HepG2 (cell line): Measurements from ENCODE around the gene ABHD3. TPM values are rescaled to one million over a fixed set of nuclear protein-coding genes. Genes with fewer than 3 reads are reported as not detected.

Source experiments
- ATAC-seq: fragments of 200-7000 bp; cut with Tn5 transposase; 3 replicates; pipeline ENCODE4 v1.9.1; 2020; ENCODE audit warnings: mild to moderate bottlenecking, moderate library complexity
- BruUV-seq: library from RNA; stranded (reverse); fragments of 400-500 nt; replicated peaks from 2 replicates; lab custom pipeline; 2021; lab: Mats Ljungman, UMichigan
- CTCF ChIA-PET: fragments of 300-600 bp; formaldehyde crosslinking; extraction: SDS; loops from one replicate; lab custom pipeline; 2021; ENCODE audit warnings: low total read pairs, inconsistent platforms, low intra/inter-chr PET ratio; lab: Yijun Ruan, JAX
- POLR2A ChIA-PET: fragments of 350-600 bp; sonication (Branson Sonifier 250); formaldehyde crosslinking; loops from one replicate; lab custom pipeline; 2020; ENCODE audit warnings: antibody characterized with exemption, inconsistent platforms; lab: Yijun Ruan, JAX
- DNase-seq: peaks from one replicate; pipeline ENCODE4 v3.0.0-alpha.2; 2015; ENCODE audit warnings: low spot score
- FAIRE-seq: peaks from 3 replicates; lab custom pipeline; 2011; peaks lifted over from hg19 to GRCh38; lab: Jason Lieb, UNC
- H2AFZ ChIP-seq: one replicate; pipeline ENCODE4 v1.6.1; 2011; ENCODE audit warnings: low read length, inconsistent platforms
- H3K27ac ChIP-seq: fragments of 300-600 bp; 3 replicates; pipeline ENCODE4 v1.8.0; 2011; ENCODE audit warnings: mixed run types, mild to moderate bottlenecking, mixed read lengths, low read length, inconsistent platforms; ENCODE audit not compliant: insufficient read depth; ENCODE audit errors: extremely low read length
- H3K27me3 ChIP-seq, 2 experiments: fragments of 200-600 bp in 1 of 2; 2 replicates in 1 of 2; 3 replicates in 1 of 2; pipeline versions ENCODE4 v1.6.0 to v1.8.0; 2011; ENCODE audit warnings: low read length in 2 of 2, mild to moderate bottlenecking in 2 of 2, moderate library complexity in 2 of 2, inconsistent platforms in 1 of 2; ENCODE audit not compliant: insufficient read depth in 2 of 2, control insufficient read depth in 1 of 2
- H3K36me3 ChIP-seq, 2 experiments: fragments of 200-600 bp in 1 of 2; replicated peaks in 1 of 2; 2 replicates in 1 of 2; 3 replicates in 1 of 2; pipeline versions ENCODE4 v1.5.1 to v1.8.0; 2011; ENCODE audit warnings: low read length in 2 of 2, inconsistent platforms in 1 of 2; ENCODE audit not compliant: insufficient read depth in 2 of 2, control insufficient read depth in 1 of 2
- H3K4me1 ChIP-seq: 2 replicates; pipeline ENCODE4 v1.5.1; 2012; ENCODE audit warnings: low read length, inconsistent platforms; ENCODE audit not compliant: insufficient read depth
- H3K4me2 ChIP-seq: 2 replicates; pipeline ENCODE4 v1.6.0; 2011; ENCODE audit warnings: low read depth, low read length, inconsistent platforms
- H3K4me3 ChIP-seq, 3 experiments: fragments of 200-600 bp in 1 of 3; sonication (generic), shearing (Covaris generic) in 1 of 3; replicated peaks in 1 of 3; 2 replicates each; pipeline ENCODE4 v1.5.1; 2011 to 2016; ENCODE audit warnings: low read length in 3 of 3, inconsistent platforms in 2 of 3, low read depth in 2 of 3, mild to moderate bottlenecking in 2 of 3, control low read depth in 1 of 3, mixed read lengths in 1 of 3; ENCODE audit not compliant: insufficient read depth in 1 of 3
- H3K79me2 ChIP-seq: one replicate; pipeline ENCODE4 v1.6.1; 2011; ENCODE audit warnings: low read length, inconsistent platforms; ENCODE audit not compliant: insufficient read depth
- H3K9ac ChIP-seq: 2 replicates; pipeline ENCODE4 v1.6.0; 2011; ENCODE audit warnings: mild to moderate bottlenecking, low read depth, low read length, inconsistent platforms; ENCODE audit not compliant: insufficient read depth
- H3K9me3 ChIP-seq: 2 replicates; pipeline ENCODE4 v1.5.1; 2012; ENCODE audit warnings: mild to moderate bottlenecking, low read length
- H4K20me1 ChIP-seq: 2 replicates; pipeline ENCODE4 v1.6.0; 2011; ENCODE audit warnings: inconsistent platforms, mild to moderate bottlenecking, low read length, moderate library complexity; ENCODE audit not compliant: insufficient read depth
- DNMT1 ChIP-seq: sonication (generic); formaldehyde crosslinking; IDR thresholded peaks from 2 replicates; pipeline ENCODE4 v1.5.1; 2020; ENCODE audit warnings: mild to moderate bottlenecking, missing genetic modification reagents
- NRL ChIP-seq: sonication (generic); formaldehyde crosslinking; IDR thresholded peaks from 2 replicates; pipeline ENCODE4 v1.5.0; 2020; ENCODE audit warnings: missing genetic modification reagents, mild to moderate bottlenecking, moderate library complexity, borderline replicate concordance
- RBFOX2 ChIP-seq: fragments of 200-400 bp; formaldehyde crosslinking; IDR thresholded peaks from 2 replicates; pipeline ENCODE4 v1.6.1; 2017; ENCODE audit warnings: low read depth, mild to moderate bottlenecking, low read length
- YEATS4 ChIP-seq: sonication (generic); formaldehyde crosslinking; IDR thresholded peaks from 2 replicates; pipeline ENCODE4 v1.4.0; 2020; ENCODE audit warnings: missing genetic modification reagents, borderline replicate concordance
- ZBTB7A ChIP-seq: sonication (generic); formaldehyde crosslinking; IDR thresholded peaks from 2 replicates; pipeline ENCODE4 v1.8.0; 2022; ENCODE audit warnings: mild to moderate bottlenecking, missing genetic modification reagents
- ZMYM3 ChIP-seq: sonication (generic); formaldehyde crosslinking; IDR thresholded peaks from 2 replicates; pipeline ENCODE4 v1.5.1; 2020; ENCODE audit warnings: mild to moderate bottlenecking, missing genetic modification reagents
- ZNF274 ChIP-seq: sonication (generic); formaldehyde crosslinking; IDR thresholded peaks from 2 replicates; pipeline ENCODE4 v1.5.1; 2020; ENCODE audit warnings: mild to moderate bottlenecking, missing genetic modification reagents
- ZNF446 ChIP-seq: sonication (generic); formaldehyde crosslinking; IDR thresholded peaks from 2 replicates; pipeline ENCODE4 v1.5.0; 2020; ENCODE audit warnings: mild to moderate bottlenecking, missing genetic modification reagents
- ZNF546 ChIP-seq: sonication (generic); formaldehyde crosslinking; conservative IDR thresholded peaks from 2 replicates; pipeline ENCODE4 v1.8.1; 2023; ENCODE audit warnings: mild to moderate bottlenecking, missing genetic modification reagents
- WGBS: methylation state at CpG from one replicate; pipeline ENCODE4 v1.1.6; 2017; ENCODE audit warnings: low lambda C conversion rate; 5-methylcytosine and 5-hydroxymethylcytosine counted together
- in situ Hi-C: cut with HindIII; loops from 2 replicates; pipeline ENCODE4 v1.10.0; 2017; ENCODE audit warnings: low pct_unique_long_range_greater_than_20kb; ENCODE audit not compliant: extremely low pct_ligation_motif_present
- intact Hi-C: fragments of 100-400 bp; cut with micrococcal nuclease; formaldehyde crosslinking; loops from one replicate; pipeline ENCODE4 v1.10.0; 2022; ENCODE audit not compliant: unreplicated experiment
- polyA plus RNA-seq, 8 experiments: library from polyadenylated mRNA; depleted of rRNA in 3 of 8; stranded (reverse) in 7 of 8; unstranded in 1 of 8; fragments of >200 nt; fragmentation: Illumina TruSeq in 4 of 8; extraction: Trizol in 4 of 8; gene quantifications; 2 replicates each; pipeline versions ENCODE4 v1.2.1 to v1.2.3, GENCODE V29; 2011 to 2016; ENCODE audit warnings: low read depth in 4 of 8, missing spikeins in 1 of 8, mixed read lengths in 1 of 8; ENCODE audit not compliant: insufficient read depth in 1 of 8
- total RNA-seq, 5 experiments: library from RNA; depleted of rRNA; stranded (reverse); fragments of >200 nt; fragmentation: Illumina TruSeq; extraction: Trizol; gene quantifications; 2 replicates each; pipeline ENCODE4 v1.2.3, GENCODE V29; 2016; ENCODE audit warnings: low read depth in 1 of 5
- TF ChIP-seq, protein P1 (sequence below): sonication (generic); formaldehyde crosslinking; IDR thresholded peaks from 2 replicates; pipeline ENCODE4 v1.5.0; 2020; ENCODE audit warnings: mild to moderate bottlenecking, missing genetic modification reagents, borderline replicate concordance
- TF ChIP-seq, protein P2 (sequence below): sonication (generic); formaldehyde crosslinking; IDR thresholded peaks from 2 replicates; pipeline ENCODE4 v1.4.0; 2020; ENCODE audit warnings: mild to moderate bottlenecking, missing genetic modification reagents
- TF ChIP-seq, protein P3 (sequence below): sonication (generic); formaldehyde crosslinking; IDR thresholded peaks from 2 replicates; pipeline ENCODE4 v1.4.0; 2020; ENCODE audit warnings: mild to moderate bottlenecking, missing genetic modification reagents
- TF ChIP-seq, protein P4 (sequence below): IDR thresholded peaks from 2 replicates; pipeline ENCODE4 v1.6.1; 2016; ENCODE audit warnings: low read depth, borderline replicate concordance
- TF ChIP-seq, protein P5 (sequence below): sonication (generic); formaldehyde crosslinking; IDR thresholded peaks from 2 replicates; pipeline ENCODE4 v1.8.1; 2023; ENCODE audit warnings: mild to moderate bottlenecking, missing genetic modification reagents, borderline replicate concordance

ABHD3 gene
- total and polyA plus RNA-seq, 2 of the 13 experiments (the other 11 are each of a cell fraction or from before 2014, with no cell fraction given) = 32.1 to 40.2 TPM

DNA sequence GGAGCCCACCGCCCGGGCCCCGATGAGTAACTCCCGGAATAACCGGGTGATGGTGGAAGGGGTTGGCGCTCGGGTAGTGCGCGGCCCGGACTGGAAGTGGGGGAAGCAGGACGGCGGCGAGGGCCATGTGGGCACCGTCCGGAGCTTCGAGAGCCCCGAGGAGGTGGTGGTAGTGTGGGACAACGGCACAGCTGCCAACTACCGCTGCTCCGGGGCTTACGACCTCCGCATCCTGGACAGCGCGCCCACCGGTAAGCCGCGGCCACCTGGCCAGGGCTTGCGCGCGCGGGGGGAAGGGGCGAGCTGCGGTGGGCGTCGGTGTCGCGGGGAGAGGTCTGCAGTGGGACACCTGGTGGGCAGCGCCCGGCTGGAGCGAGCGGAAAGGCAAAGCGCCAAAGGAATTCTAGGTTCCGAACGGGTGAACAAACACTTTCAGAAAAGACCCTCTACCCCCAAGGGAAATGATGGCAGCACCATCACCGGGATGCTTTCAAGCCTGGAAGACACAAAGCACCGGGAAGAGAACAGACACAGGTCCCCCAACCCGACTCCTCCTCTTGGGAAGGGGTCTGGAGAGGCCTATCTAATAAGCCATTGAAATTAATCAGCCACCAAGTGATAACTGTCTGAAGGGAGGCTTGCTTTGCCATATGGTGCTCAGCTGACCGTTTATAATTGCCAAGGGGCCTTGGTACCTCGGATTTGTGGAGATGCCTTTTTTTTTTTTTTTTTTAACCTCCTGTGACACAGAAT, 37.2 kb upstream of the ABHD3 start:
- no peaks in the 10 kb centered on the region for H3K9me3 ChIP-seq
- in situ Hi-C loops (no loop called here), intact Hi-C loops (loop anchor here (2.0 to 5.0 kb wide), 4 partner anchors 37 to 129 kb away; partner anchors contain the start of genes ABHD3 and SNRPD1)
- no peak overlapping the region for H2AFZ ChIP-seq
- peak overlapping the region; percentile 91 for H3K9ac ChIP-seq
- BruUV-seq = TSS peak; percentile 48
- no peaks in the 10 kb centered on the region for H3K27me3 ChIP-seq
- peak overlapping the region; percentile 93 to 98 (median 94) for H3K4me3 ChIP-seq
- ChIA-PET POLR2A (interaction anchor here (1.6 to 2.3 kb wide), 5 partner anchors 11 to 141 kb away, joined by 4 to 16 read pairs (median 10); partner anchors contain the start of genes ABHD3, ESCO1 and SNRPD1), CTCF (no interaction called here)
- DNase-seq (no peak), ATAC-seq (peak; percentile 4; the same call in 2 of the 3 replicates), FAIRE-seq (no peak)
- H3K4me1 ChIP-seq = peaks cover 49% of the 10 kb centered on the region
- peak overlapping the region; percentile 82 for H3K4me2 ChIP-seq
- H4K20me1 ChIP-seq = peaks cover 16% of the 10 kb centered on the region
- peak overlapping the region; percentile 51 for H3K27ac ChIP-seq
- 1% methylated on average over 15 of the region's 49 CpGs for WGBS
- peaks cover 53% of the 10 kb centered on the region for H3K79me2 ChIP-seq
- no peaks in the 10 kb centered on the region; a peak in 1 of 5 replicates for H3K36me3 ChIP-seq
- TF ChIP-seq, protein P1, sequence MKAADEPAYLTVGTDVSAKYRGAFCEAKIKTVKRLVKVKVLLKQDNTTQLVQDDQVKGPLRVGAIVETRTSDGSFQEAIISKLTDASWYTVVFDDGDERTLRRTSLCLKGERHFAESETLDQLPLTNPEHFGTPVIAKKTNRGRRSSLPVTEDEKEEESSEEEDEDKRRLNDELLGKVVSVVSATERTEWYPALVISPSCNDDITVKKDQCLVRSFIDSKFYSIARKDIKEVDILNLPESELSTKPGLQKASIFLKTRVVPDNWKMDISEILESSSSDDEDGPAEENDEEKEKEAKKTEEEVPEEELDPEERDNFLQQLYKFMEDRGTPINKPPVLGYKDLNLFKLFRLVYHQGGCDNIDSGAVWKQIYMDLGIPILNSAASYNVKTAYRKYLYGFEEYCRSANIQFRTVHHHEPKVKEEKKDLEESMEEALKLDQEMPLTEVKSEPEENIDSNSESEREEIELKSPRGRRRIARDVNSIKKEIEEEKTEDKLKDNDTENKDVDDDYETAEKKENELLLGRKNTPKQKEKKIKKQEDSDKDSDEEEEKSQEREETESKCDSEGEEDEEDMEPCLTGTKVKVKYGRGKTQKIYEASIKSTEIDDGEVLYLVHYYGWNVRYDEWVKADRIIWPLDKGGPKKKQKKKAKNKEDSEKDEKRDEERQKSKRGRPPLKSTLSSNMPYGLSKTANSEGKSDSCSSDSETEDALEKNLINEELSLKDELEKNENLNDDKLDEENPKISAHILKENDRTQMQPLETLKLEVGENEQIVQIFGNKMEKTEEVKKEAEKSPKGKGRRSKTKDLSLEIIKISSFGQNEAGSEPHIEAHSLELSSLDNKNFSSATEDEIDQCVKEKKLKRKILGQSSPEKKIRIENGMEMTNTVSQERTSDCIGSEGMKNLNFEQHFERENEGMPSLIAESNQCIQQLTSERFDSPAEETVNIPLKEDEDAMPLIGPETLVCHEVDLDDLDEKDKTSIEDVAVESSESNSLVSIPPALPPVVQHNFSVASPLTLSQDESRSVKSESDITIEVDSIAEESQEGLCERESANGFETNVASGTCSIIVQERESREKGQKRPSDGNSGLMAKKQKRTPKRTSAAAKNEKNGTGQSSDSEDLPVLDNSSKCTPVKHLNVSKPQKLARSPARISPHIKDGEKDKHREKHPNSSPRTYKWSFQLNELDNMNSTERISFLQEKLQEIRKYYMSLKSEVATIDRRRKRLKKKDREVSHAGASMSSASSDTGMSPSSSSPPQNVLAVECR (CRISPR knock-in tag) = 0 out of 2 replicates have a peak, but pooled peaks have one; percentile 29
- TF ChIP-seq, protein P2, sequence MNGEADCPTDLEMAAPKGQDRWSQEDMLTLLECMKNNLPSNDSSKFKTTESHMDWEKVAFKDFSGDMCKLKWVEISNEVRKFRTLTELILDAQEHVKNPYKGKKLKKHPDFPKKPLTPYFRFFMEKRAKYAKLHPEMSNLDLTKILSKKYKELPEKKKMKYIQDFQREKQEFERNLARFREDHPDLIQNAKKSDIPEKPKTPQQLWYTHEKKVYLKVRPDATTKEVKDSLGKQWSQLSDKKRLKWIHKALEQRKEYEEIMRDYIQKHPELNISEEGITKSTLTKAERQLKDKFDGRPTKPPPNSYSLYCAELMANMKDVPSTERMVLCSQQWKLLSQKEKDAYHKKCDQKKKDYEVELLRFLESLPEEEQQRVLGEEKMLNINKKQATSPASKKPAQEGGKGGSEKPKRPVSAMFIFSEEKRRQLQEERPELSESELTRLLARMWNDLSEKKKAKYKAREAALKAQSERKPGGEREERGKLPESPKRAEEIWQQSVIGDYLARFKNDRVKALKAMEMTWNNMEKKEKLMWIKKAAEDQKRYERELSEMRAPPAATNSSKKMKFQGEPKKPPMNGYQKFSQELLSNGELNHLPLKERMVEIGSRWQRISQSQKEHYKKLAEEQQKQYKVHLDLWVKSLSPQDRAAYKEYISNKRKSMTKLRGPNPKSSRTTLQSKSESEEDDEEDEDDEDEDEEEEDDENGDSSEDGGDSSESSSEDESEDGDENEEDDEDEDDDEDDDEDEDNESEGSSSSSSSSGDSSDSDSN (CRISPR knock-in tag) = peak; percentile 53
- 0 out of 2 replicates have a peak, but pooled peaks have one; percentile 29 for TF ChIP-seq ZNF546
- TF ChIP-seq DNMT1 = 0 out of 2 replicates have a peak, but pooled peaks have one; percentile 43
- TF ChIP-seq RBFOX2 = peak; percentile 40; the same call in 1 of the 2 replicates
- TF ChIP-seq ZBTB7A (CRISPR knock-in tag) = peak; percentile 83
- TF ChIP-seq, protein P3, sequence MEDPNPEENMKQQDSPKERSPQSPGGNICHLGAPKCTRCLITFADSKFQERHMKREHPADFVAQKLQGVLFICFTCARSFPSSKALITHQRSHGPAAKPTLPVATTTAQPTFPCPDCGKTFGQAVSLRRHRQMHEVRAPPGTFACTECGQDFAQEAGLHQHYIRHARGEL (CRISPR knock-in tag) = peak; percentile 71; the same call in 1 of the 2 replicates
- TF ChIP-seq ZNF274 (CRISPR knock-in tag) = peak; percentile 36; the same call in 1 of the 2 replicates
- TF ChIP-seq, protein P4, sequence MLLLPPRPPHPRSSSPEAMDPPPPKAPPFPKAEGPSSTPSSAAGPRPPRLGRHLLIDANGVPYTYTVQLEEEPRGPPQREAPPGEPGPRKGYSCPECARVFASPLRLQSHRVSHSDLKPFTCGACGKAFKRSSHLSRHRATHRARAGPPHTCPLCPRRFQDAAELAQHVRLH (CRISPR knock-in tag) = no peak
- peak; percentile 56; the same call in 1 of the 2 replicates for TF ChIP-seq NRL (CRISPR knock-in tag)
- 0 out of 2 replicates have a peak, but pooled peaks have one; percentile 38 for TF ChIP-seq ZNF446 (CRISPR knock-in tag)
- TF ChIP-seq, protein P5, sequence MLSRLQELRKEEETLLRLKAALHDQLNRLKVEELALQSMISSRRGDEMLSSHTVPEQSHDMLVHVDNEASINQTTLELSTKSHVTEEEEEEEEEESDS (CRISPR knock-in tag) = no peak
- no peak for TF ChIP-seq ZMYM3 (CRISPR knock-in tag)
- TF ChIP-seq YEATS4 = 0 out of 2 replicates have a peak, but pooled peaks have one; percentile 1
